HepG2 (cell line): ENCODE data around the gene ZXDC. TPM values are rescaled to one million over a fixed set of nuclear protein-coding genes. Genes with fewer than 3 reads are reported as not detected.

Source experiments
- AFF4 ChIP-seq: sonication (generic); formaldehyde crosslinking; IDR thresholded peaks from 2 replicates; pipeline ENCODE4 v1.4.0; 2020; ENCODE audit warnings: missing genetic modification reagents
- ATF7-NPFF ChIP-seq: sonication (generic); formaldehyde crosslinking; IDR thresholded peaks from 2 replicates; pipeline ENCODE4 v1.8.1; 2023; ENCODE audit warnings: mild to moderate bottlenecking, low read depth, missing genetic modification reagents, moderate library complexity
- CREM ChIP-seq, 2 experiments: sonication (generic) in 1 of 2; formaldehyde crosslinking in 1 of 2; IDR thresholded peaks; 2 replicates each; pipeline versions ENCODE4 v1.4.0 to v1.6.1; 2016 to 2020; ENCODE audit warnings: antibody characterized with exemption in 1 of 2, mild to moderate bottlenecking in 1 of 2, missing genetic modification reagents in 1 of 2
- EP300 ChIP-seq, 3 experiments: sonication (generic) in 1 of 3; formaldehyde crosslinking in 1 of 3; IDR thresholded peaks; 2 replicates each; pipeline versions ENCODE4 v1.5.1 to v1.6.1; 2011 to 2020; ENCODE audit warnings: low read depth in 2 of 3, low read length in 2 of 3, borderline replicate concordance in 1 of 3, improper control_type of control experiment in 1 of 3, mild to moderate bottlenecking in 1 of 3, missing genetic modification reagents in 1 of 3, moderate library complexity in 1 of 3
- FOXO4 ChIP-seq: sonication (generic); formaldehyde crosslinking; conservative IDR thresholded peaks from 2 replicates; pipeline ENCODE4 v1.8.1; 2023; ENCODE audit warnings: missing genetic modification reagents
- HBP1 ChIP-seq: IDR thresholded peaks from 2 replicates; pipeline ENCODE4 v1.6.1; 2016; ENCODE audit warnings: low read depth, control low read depth
- MED8 ChIP-seq: sonication (generic); formaldehyde crosslinking; IDR thresholded peaks from 2 replicates; pipeline ENCODE4 v1.8.1; 2023; ENCODE audit warnings: mild to moderate bottlenecking, missing genetic modification reagents; ENCODE audit not compliant: insufficient replicate concordance
- MYC ChIP-seq: sonication (generic); formaldehyde crosslinking; IDR thresholded peaks from 2 replicates; pipeline ENCODE4 v1.9.0; 2021; ENCODE audit warnings: missing genetic modification reagents, borderline replicate concordance
- POLR2G ChIP-seq: fragments of 200-400 bp; formaldehyde crosslinking; IDR thresholded peaks from 2 replicates; pipeline ENCODE4 v1.6.1; 2018; ENCODE audit warnings: mild to moderate bottlenecking, low read depth, low read length, moderate library complexity
- TEF ChIP-seq: sonication (generic); formaldehyde crosslinking; IDR thresholded peaks from 2 replicates; pipeline ENCODE4 v1.5.0; 2020; ENCODE audit warnings: missing genetic modification reagents
- ZNF224 ChIP-seq: sonication (generic); formaldehyde crosslinking; IDR thresholded peaks from 2 replicates; pipeline ENCODE4 v1.5.0; 2020; ENCODE audit warnings: mild to moderate bottlenecking, missing genetic modification reagents
- ZNF230 ChIP-seq: sonication (generic); formaldehyde crosslinking; IDR thresholded peaks from 2 replicates; pipeline ENCODE4 v1.4.0; 2020; ENCODE audit warnings: mild to moderate bottlenecking, missing genetic modification reagents
- ZNF350 ChIP-seq: sonication (generic); formaldehyde crosslinking; IDR thresholded peaks from 2 replicates; pipeline ENCODE4 v1.4.0; 2020; ENCODE audit warnings: mild to moderate bottlenecking, low read depth, missing genetic modification reagents, borderline replicate concordance
- ZNF639 ChIP-seq: conservative IDR thresholded peaks from 2 replicates; pipeline ENCODE4 v1.6.1; 2018; ENCODE audit warnings: missing genetic modification reagents
- ZNF7 ChIP-seq: IDR thresholded peaks from 2 replicates; pipeline ENCODE4 v1.6.1; 2016; ENCODE audit warnings: missing biosample characterization, missing genetic modification reagents
- ZNF710 ChIP-seq: sonication (generic); formaldehyde crosslinking; IDR thresholded peaks from 2 replicates; pipeline ENCODE4 v1.5.0; 2020; ENCODE audit warnings: mild to moderate bottlenecking, missing genetic modification reagents, borderline replicate concordance
- polyA plus RNA-seq, 8 experiments: library from polyadenylated mRNA; depleted of rRNA in 3 of 8; stranded (reverse) in 7 of 8; unstranded in 1 of 8; fragments of >200 nt; fragmentation: Illumina TruSeq in 4 of 8; extraction: Trizol in 4 of 8; gene quantifications; 2 replicates each; pipeline versions ENCODE4 v1.2.1 to v1.2.3, GENCODE V29; 2011 to 2016; ENCODE audit warnings: low read depth in 4 of 8, missing spikeins in 1 of 8, mixed read lengths in 1 of 8; ENCODE audit not compliant: insufficient read depth in 1 of 8
- total RNA-seq, 5 experiments: library from RNA; depleted of rRNA; stranded (reverse); fragments of >200 nt; fragmentation: Illumina TruSeq; extraction: Trizol; gene quantifications; 2 replicates each; pipeline ENCODE4 v1.2.3, GENCODE V29; 2016; ENCODE audit warnings: low read depth in 1 of 5

The ZXDC gene
- total and polyA plus RNA-seq, 2 of the 13 experiments (the other 11 are each of a cell fraction or from before 2014, with no cell fraction given) = 17.6 to 21.2 TPM

- no peak for TF ChIP-seq AFF4 (CRISPR knock-in tag)
- no peak for TF ChIP-seq ZNF224 (CRISPR knock-in tag)
- no peak for TF ChIP-seq ZNF230
- no peak for TF ChIP-seq ATF7-NPFF
- no peak for TF ChIP-seq HBP1
- no peak for TF ChIP-seq ZNF7 (CRISPR knock-in tag)
- TF ChIP-seq ZNF350 (CRISPR knock-in tag) = no peak
- no peak for TF ChIP-seq POLR2G
- no peak for TF ChIP-seq TEF (CRISPR knock-in tag)
- TF ChIP-seq CREM (IDR thresholded peaks at IDR 0.05) = no peak
- TF ChIP-seq CREM (CRISPR knock-in tag; IDR thresholded peaks at IDR 0.05) = no peak
- no peak for TF ChIP-seq EP300 (IDR thresholded peaks at IDR 0.05; ENCODE audit: low read depth in 2 of 2, low read length in 2 of 2)
- no peak for TF ChIP-seq EP300 (CRISPR knock-in tag; IDR thresholded peaks at IDR 0.05; ENCODE audit: borderline replicate concordance)
- TF ChIP-seq FOXO4 (CRISPR knock-in tag) = no peak
- no peak for TF ChIP-seq MED8 (CRISPR knock-in tag)
- no peak for TF ChIP-seq ZNF639 (CRISPR knock-in tag)
- peak; percentile 57; the same call in 1 of the 2 replicates for TF ChIP-seq MYC
- TF ChIP-seq ZNF710 = no peak
These were observed 55.6 kb downstream of the ZXDC start (continued) for GRCh38 chr3:126419886-126420786.
